Measurements from ENCODE around the gene MBNL1. TPM values are rescaled to one million over a fixed set of nuclear protein-coding genes. Genes with fewer than 3 reads are reported as not detected.

MBNL1 gene
- total RNA-seq, 2 experiments from 2014 or later = 163 to 174 TPM

- Histone ChIP-seq H3K27ac (ENCODE audit: low read depth, low read length, poor library complexity, severe bottlenecking) (no peak overlapping the region), H3K9me2 (ENCODE audit: insufficient read depth, low read length) (no peaks in the 10 kb centered on the region), H3K4me3 (ENCODE audit: low read depth, low read length, poor library complexity, severe bottlenecking) (no peak overlapping the region), H3K79me2 (ENCODE audit: insufficient read depth, low read depth, low read length) (peaks cover 99% of the 10 kb centered on the region), H2AFZ (ENCODE audit: low read length) (no peak overlapping the region), H3K4me2 (ENCODE audit: low read length) (no peak overlapping the region), H3K4me1 (ENCODE audit: insufficient read depth, low read length, poor library complexity, severe bottlenecking) (no peaks in the 10 kb centered on the region), H3K36me3 (ENCODE audit: insufficient read depth, low read length) (peaks cover 24% of the 10 kb centered on the region; the same call in 1 of the 2 replicates), H3K9me3 (ENCODE audit: low read length) (no peaks in the 10 kb centered on the region), H4K20me1 (ENCODE audit: insufficient read depth, low read length) (peaks cover 26% of the 10 kb centered on the region)
- CTCF ChIA-PET (ENCODE audit: unreplicated experiment) = interaction anchor here (0.7 kb wide), 1 partner anchor 14 kb away, joined by 3 read pairs; no protein-coding TSS in a partner anchor
- no TSS peak for BruUV-seq (replicated peaks)
- TF ChIP-seq EZH2phosphoT487 (IDR thresholded peaks at IDR 0.05; ENCODE audit: borderline replicate concordance, low read depth, low read length) = no peak
- no peak for TF ChIP-seq CTCF (conservative IDR thresholded peaks at IDR 0.05; ENCODE audit: low read length)
- POLR2A ChIA-PET = interaction anchor here (0.6 to 1.3 kb wide), 6 partner anchors 8 to 34 kb away, joined by 3 to 6 read pairs (median 3); no protein-coding TSS in a partner anchor
- intact Hi-C loops (cut with micrococcal nuclease; ENCODE audit: unreplicated experiment) = no loop called here
- no peak for DNase-seq (ENCODE audit: low spot score)
These were observed 90.9 kb downstream of the MBNL1 start for GRCh38 chr3:152359385-152360248.

GRCh38 chr3:152360302-152360701 lies 91.6 kb downstream of the MBNL1 start:
- no peak overlapping the region for H3K27ac ChIP-seq (ENCODE audit: low read depth, low read length, poor library complexity, severe bottlenecking)
- no peaks in the 10 kb centered on the region for H3K9me3 ChIP-seq (ENCODE audit: low read length)
- no peak overlapping the region for H3K4me3 ChIP-seq (ENCODE audit: low read depth, low read length, poor library complexity, severe bottlenecking)
- BruUV-seq (replicated peaks) = no TSS peak
- H3K79me2 ChIP-seq (ENCODE audit: insufficient read depth, low read depth, low read length) = peaks cover 99% of the 10 kb centered on the region
- H3K9me2 ChIP-seq (ENCODE audit: insufficient read depth, low read length) = no peaks in the 10 kb centered on the region
- DNase-seq (ENCODE audit: low spot score) = no peak
- intact Hi-C loops (cut with micrococcal nuclease; ENCODE audit: unreplicated experiment) = no loop called here
- H4K20me1 ChIP-seq (ENCODE audit: insufficient read depth, low read length) = peaks cover 21% of the 10 kb centered on the region
- ChIA-PET CTCF (ENCODE audit: unreplicated experiment) (no interaction called here), POLR2A (interaction anchor here (0.6 to 1.3 kb wide), 6 partner anchors 9 to 48 kb away, joined by 3 to 6 read pairs (median 3); no protein-coding TSS in a partner anchor)
- H2AFZ ChIP-seq (ENCODE audit: low read length) = no peak overlapping the region
- TF ChIP-seq EZH2phosphoT487 (IDR thresholded peaks at IDR 0.05; ENCODE audit: borderline replicate concordance, low read depth, low read length) (no peak), CTCF (conservative IDR thresholded peaks at IDR 0.05; ENCODE audit: low read length) (no peak)
- no peak overlapping the region for H3K4me2 ChIP-seq (ENCODE audit: low read length)
- peaks cover 27% of the 10 kb centered on the region; the same call in 1 of the 2 replicates for H3K36me3 ChIP-seq (ENCODE audit: insufficient read depth, low read length)
- H3K4me1 ChIP-seq (ENCODE audit: insufficient read depth, low read length, poor library complexity, severe bottlenecking) = no peaks in the 10 kb centered on the region

- peaks cover 30% of the 10 kb centered on the region for H3K36me3 ChIP-seq (ENCODE audit: insufficient read depth, low read length)
- H3K4me2 ChIP-seq (ENCODE audit: low read length) = no peak overlapping the region
- H2AFZ ChIP-seq (ENCODE audit: low read length) = no peak overlapping the region
- BruUV-seq (replicated peaks) = no TSS peak
- H4K20me1 ChIP-seq (ENCODE audit: insufficient read depth, low read length) = peaks cover 21% of the 10 kb centered on the region
- ChIA-PET CTCF (ENCODE audit: unreplicated experiment) (no interaction called here), POLR2A (interaction anchor here (0.9 to 1.1 kb wide), 3 partner anchors 9 to 49 kb away, joined by 3 read pairs; no protein-coding TSS in a partner anchor)
- H3K4me1 ChIP-seq (ENCODE audit: insufficient read depth, low read length, poor library complexity, severe bottlenecking) = no peaks in the 10 kb centered on the region
- H3K79me2 ChIP-seq (ENCODE audit: insufficient read depth, low read depth, low read length) = peaks cover 99% of the 10 kb centered on the region
- no peak for TF ChIP-seq CTCF (conservative IDR thresholded peaks at IDR 0.05; ENCODE audit: low read length)
- no peak for TF ChIP-seq EZH2phosphoT487 (IDR thresholded peaks at IDR 0.05; ENCODE audit: borderline replicate concordance, low read depth, low read length)
- H3K4me3 ChIP-seq (ENCODE audit: low read depth, low read length, poor library complexity, severe bottlenecking) = no peak overlapping the region
- H3K9me3 ChIP-seq (ENCODE audit: low read length) = 0 out of 2 replicates have a peak, but pooled peaks cover 1% of the 10 kb centered on the region
- no peak overlapping the region for H3K27ac ChIP-seq (ENCODE audit: low read depth, low read length, poor library complexity, severe bottlenecking)
- H3K9me2 ChIP-seq (ENCODE audit: insufficient read depth, low read length) = no peaks in the 10 kb centered on the region
- intact Hi-C loops (cut with micrococcal nuclease; ENCODE audit: unreplicated experiment) = no loop called here
- DNase-seq (ENCODE audit: low spot score) = no peak
These were observed 92.2 kb downstream of the MBNL1 start for GRCh38 chr3:152360966-152361365.
